ENCODE measurements around the gene ADORA1.

Gene ADORA1

DNA sequence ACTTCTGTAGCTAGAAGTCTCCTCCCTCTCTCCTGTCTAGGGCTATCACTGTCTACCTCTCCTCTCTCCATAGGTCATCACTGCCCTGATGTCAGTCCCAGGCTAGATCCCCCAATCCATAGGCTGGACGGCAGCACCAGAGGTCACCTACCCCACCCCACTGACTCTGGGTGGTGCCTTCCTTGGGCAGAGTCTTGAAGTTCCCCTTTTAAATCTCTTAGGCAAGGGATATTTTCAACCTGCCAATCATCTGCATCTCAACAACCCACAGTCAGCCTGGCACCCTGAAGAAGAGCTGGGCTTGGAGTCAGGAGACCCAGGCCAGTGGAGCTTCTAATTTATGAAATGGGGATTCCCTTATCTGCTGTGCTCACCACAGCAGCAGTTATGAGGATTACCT is 34.9 kb downstream of the ADORA1 start:
- H3K4me3 Mint-ChIP-seq, result no peak overlapping the region
- ATAC-seq, result no peak
- peaks cover 9% of the 10 kb centered on the region for H3K27me3 Mint-ChIP-seq
- no peaks in the 10 kb centered on the region for H3K4me1 Mint-ChIP-seq
- no peak overlapping the region for H3K27ac Mint-ChIP-seq
- H3K9me3 Mint-ChIP-seq, result no peaks in the 10 kb centered on the region
- DNase-seq, result no peak
- H3K36me3 Mint-ChIP-seq (ENCODE audit: low read depth), result no peaks in the 10 kb centered on the region

DNA sequence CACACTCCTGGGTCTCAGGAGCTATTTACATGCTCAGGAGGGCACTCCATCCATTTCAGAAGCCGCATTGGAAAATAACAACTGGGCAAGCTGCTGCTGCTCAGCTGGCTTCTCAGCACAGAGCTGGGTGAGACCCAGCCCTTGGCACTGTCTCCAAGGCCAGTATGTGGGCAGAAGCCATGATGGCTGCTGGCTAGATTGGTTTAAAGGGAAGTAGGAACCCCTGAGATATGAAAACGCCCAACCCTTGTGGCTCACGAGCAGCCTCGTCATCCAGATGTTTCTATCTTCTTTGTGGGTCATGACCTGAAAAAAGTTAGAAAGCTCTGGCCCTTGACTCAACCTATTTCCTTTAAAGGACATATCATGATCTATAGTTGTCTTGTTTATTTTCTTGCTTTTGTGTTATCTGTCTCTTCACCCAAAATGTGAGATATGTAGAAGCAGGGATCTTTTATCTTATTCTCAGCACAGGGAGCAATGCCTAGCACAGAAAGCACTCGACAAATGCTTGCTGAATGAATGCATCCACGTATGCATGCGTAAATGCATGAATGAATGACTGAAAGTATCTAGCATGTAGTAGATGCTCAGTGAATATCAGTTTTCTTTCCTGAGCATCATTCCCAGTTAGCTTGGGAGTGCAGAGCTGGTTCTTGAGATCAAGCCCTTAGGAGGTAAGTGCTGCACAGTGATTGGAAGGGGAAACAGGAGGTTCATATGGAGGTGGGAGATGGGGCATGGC is 36.5 kb downstream of the ADORA1 start:
- H3K27me3 Mint-ChIP-seq, result peaks cover 9% of the 10 kb centered on the region

DNA sequence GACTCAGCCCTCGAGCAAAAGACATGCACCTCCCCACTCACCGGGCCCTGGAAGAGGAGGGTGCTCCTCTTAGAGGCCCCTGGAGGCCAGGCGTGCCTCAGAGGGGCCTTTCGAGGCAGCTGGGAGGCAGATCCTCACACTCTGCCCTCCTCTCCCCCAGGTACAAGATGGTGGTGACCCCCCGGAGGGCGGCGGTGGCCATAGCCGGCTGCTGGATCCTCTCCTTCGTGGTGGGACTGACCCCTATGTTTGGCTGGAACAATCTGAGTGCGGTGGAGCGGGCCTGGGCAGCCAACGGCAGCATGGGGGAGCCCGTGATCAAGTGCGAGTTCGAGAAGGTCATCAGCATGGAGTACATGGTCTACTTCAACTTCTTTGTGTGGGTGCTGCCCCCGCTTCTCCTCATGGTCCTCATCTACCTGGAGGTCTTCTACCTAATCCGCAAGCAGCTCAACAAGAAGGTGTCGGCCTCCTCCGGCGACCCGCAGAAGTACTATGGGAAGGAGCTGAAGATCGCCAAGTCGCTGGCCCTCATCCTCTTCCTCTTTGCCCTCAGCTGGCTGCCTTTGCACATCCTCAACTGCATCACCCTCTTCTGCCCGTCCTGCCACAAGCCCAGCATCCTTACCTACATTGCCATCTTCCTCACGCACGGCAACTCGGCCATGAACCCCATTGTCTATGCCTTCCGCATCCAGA is 37.7 kb downstream of the ADORA1 start:
- H3K27ac Mint-ChIP-seq, result no peak overlapping the region
- no peaks in the 10 kb centered on the region for H3K9me3 Mint-ChIP-seq
- no peak overlapping the region for H3K4me3 Mint-ChIP-seq
- H3K27me3 Mint-ChIP-seq, result peaks cover 9% of the 10 kb centered on the region
- no peak for DNase-seq
- ATAC-seq, result no peak
- H3K4me1 Mint-ChIP-seq, result no peaks in the 10 kb centered on the region
- H3K36me3 Mint-ChIP-seq (ENCODE audit: low read depth), result no peaks in the 10 kb centered on the region

More for the DNA sequence above, 36.5 kb downstream of the ADORA1 start:
- no peaks in the 10 kb centered on the region for H3K36me3 Mint-ChIP-seq (ENCODE audit: low read depth)
- DNase-seq, result no peak
- no peak overlapping the region for H3K4me3 Mint-ChIP-seq
- H3K9me3 Mint-ChIP-seq, result no peaks in the 10 kb centered on the region
- no peak overlapping the region for H3K27ac Mint-ChIP-seq
- no peak for ATAC-seq
- H3K4me1 Mint-ChIP-seq, result no peaks in the 10 kb centered on the region

DNA sequence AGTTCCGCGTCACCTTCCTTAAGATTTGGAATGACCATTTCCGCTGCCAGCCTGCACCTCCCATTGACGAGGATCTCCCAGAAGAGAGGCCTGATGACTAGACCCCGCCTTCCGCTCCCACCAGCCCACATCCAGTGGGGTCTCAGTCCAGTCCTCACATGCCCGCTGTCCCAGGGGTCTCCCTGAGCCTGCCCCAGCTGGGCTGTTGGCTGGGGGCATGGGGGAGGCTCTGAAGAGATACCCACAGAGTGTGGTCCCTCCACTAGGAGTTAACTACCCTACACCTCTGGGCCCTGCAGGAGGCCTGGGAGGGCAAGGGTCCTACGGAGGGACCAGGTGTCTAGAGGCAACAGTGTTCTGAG is 38.3 kb downstream of the ADORA1 start:
- ATAC-seq, result no peak
- no peaks in the 10 kb centered on the region for H3K9me3 Mint-ChIP-seq
- H3K4me3 Mint-ChIP-seq, result no peak overlapping the region
- DNase-seq, result no peak
- no peaks in the 10 kb centered on the region for H3K4me1 Mint-ChIP-seq
- H3K27me3 Mint-ChIP-seq, result peaks cover 9% of the 10 kb centered on the region
- H3K36me3 Mint-ChIP-seq (ENCODE audit: low read depth), result no peaks in the 10 kb centered on the region
- no peak overlapping the region for H3K27ac Mint-ChIP-seq

DNA sequence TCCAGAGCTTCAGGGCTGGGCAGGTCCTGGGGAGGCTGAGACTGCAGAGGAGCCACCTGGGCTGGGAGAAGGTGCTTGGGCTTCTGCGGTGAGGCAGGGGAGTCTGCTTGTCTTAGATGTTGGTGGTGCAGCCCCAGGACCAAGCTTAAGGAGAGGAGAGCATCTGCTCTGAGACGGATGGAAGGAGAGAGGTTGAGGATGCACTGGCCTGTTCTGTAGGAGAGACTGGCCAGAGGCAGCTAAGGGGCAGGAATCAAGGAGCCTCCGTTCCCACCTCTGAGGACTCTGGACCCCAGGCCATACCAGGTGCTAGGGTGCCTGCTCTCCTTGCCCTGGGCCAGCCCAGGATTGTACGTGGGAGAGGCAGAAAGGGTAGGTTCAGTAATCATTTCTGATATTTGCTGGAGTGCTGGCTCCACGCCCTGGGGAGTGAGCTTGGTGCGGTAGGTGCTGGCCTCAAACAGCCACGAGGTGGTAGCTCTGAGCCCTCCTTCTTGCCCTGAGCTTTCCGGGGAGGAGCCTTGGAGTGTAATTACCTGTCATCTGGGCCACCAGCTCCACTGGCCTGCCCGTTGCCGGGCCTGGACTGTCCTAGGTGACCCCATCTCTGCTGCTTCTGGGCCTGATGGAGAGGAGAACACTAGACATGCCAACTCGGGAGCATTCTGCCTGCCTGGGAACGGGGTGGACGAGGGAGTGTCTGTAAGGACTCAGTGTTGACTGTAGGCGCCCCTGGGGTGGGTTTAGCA is 38.8 kb downstream of the ADORA1 start:
- Mint-ChIP-seq H3K9me3 (no peaks in the 10 kb centered on the region), H3K4me3 (no peak overlapping the region), H3K36me3 (ENCODE audit: low read depth) (no peaks in the 10 kb centered on the region), H3K4me1 (no peaks in the 10 kb centered on the region), H3K27ac (no peak overlapping the region), H3K27me3 (peaks cover 9% of the 10 kb centered on the region)
- DNase-seq (peak; percentile 10), ATAC-seq (no peak)

DNA sequence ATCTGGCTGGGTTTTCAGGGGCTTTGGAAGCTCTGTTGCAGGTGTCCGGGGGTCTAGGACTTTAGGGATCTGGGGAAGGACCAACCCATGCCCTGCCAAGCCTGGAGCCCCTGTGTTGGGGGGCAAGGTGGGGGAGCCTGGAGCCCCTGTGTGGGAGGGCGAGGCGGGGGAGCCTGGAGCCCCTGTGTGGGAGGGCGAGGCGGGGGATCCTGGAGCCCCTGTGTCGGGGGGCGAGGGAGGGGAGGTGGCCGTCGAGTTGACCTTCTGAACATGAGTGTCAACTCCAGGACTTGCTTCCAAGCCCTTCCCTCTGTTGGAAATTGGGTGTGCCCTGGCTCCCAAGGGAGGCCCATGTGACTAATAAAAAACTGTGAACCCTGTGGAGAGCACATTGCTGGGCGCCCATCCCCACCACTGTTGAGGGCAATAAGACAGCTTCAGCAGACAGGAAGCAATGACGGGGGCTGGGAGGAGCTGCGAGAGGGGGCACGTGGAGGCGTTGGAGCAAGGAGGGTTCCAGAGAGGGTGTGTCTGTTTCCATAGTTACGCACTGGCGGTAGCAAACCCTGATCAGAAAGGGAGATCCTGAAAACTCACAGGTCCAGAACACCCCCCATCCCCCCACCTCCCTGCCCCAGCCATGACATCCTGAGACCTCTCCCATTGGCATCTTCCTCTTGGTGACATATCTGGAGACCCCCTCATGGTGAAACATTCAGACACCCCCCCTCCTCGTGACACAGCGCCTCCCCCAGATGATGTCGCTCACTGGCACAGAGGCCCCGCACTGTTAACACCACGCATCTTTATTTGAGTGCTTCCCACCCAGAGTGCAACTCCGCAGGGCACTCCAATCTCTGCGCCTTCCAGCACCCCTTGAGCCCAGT is 39.7 kb downstream of the ADORA1 start:
- peaks cover 9% of the 10 kb centered on the region for H3K27me3 Mint-ChIP-seq
- ATAC-seq, result no peak

DNA sequence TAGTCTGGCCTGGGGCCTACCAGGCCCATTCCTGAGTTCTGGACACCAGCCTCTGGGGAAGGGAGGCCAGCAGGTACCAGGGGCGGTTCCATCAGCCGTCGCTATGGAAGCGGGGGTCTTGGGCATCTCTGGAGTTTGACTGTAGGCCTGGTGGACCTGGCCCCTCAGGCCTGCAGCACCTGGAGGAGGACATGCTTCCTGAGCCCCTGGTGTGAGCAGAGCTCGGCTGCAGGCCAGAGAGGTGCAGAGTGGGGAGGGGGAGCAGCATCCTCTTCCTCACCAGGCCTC is 40.3 kb downstream of the ADORA1 start:
- no peaks in the 10 kb centered on the region for H3K9me3 Mint-ChIP-seq
- H3K4me1 Mint-ChIP-seq, result no peaks in the 10 kb centered on the region
- no peak overlapping the region for H3K4me3 Mint-ChIP-seq
- no peaks in the 10 kb centered on the region for H3K36me3 Mint-ChIP-seq (ENCODE audit: low read depth)
- peaks cover 4% of the 10 kb centered on the region for H3K27me3 Mint-ChIP-seq
- H3K27ac Mint-ChIP-seq, result no peak overlapping the region
- ATAC-seq (no peak), DNase-seq (no peak)

More for the DNA sequence above, 39.7 kb downstream of the ADORA1 start:
- H3K4me3 Mint-ChIP-seq, result no peak overlapping the region
- H3K27ac Mint-ChIP-seq, result no peak overlapping the region
- DNase-seq, result no peak
- no peaks in the 10 kb centered on the region for H3K9me3 Mint-ChIP-seq
- no peaks in the 10 kb centered on the region for H3K4me1 Mint-ChIP-seq
- H3K36me3 Mint-ChIP-seq (ENCODE audit: low read depth), result no peaks in the 10 kb centered on the region

DNA sequence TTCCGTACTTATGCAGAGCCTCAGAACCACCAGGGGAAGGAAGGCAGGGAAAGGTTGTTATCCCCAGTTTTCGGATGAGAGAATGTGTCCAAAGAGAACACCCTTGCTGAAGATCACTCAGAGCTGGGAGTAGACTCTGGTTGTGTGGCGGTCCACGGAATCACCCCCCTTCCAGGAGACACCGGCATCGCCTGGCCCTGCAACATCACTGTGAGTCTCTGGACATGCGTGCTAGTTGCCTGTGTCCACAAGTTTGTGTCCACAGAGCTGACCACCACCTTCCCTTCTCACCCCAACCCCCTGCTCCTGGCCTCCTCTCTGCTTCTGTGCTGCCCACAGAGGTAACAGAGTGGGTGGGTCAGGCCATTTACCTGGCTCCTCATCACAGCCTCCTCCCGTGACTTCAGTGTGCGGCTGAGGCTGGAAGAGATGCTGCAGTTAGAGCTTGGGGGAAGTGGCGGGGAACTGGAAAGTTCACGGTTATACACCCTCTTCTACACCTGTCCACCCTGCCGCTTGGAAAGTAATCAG is 40.8 kb downstream of the ADORA1 start:
- Mint-ChIP-seq H3K4me1 (no peaks in the 10 kb centered on the region), H3K4me3 (no peak overlapping the region), H3K27me3 (no peaks in the 10 kb centered on the region), H3K9me3 (no peaks in the 10 kb centered on the region), H3K36me3 (ENCODE audit: low read depth) (no peaks in the 10 kb centered on the region), H3K27ac (no peak overlapping the region)
- ATAC-seq (no peak), DNase-seq (no peak)

DNA sequence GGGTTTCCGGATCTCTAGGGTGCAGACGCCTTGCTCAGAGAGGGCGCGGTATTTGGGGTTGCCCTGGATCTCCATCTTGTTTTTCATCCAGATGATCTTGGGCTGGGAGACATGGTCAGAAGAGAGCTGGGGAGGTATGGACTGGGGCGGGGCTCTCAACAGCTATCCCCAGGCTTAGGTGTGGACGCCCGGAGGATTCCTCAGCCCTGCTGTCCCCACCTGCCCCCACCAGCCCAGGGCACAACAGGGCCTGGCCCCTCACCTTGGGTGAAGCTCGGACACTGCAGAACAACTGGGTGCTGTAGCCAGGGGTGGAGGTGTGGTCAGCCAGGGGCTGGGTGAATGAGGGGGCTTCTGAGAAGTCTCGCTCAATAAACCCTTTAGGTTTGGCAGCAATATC is 41.5 kb downstream of the ADORA1 start:
- ATAC-seq (no peak), DNase-seq (no peak)
- H3K36me3 Mint-ChIP-seq (ENCODE audit: low read depth), result no peaks in the 10 kb centered on the region
- H3K9me3 Mint-ChIP-seq, result no peaks in the 10 kb centered on the region
- no peak overlapping the region for H3K4me3 Mint-ChIP-seq
- H3K27me3 Mint-ChIP-seq, result no peaks in the 10 kb centered on the region
- no peaks in the 10 kb centered on the region for H3K4me1 Mint-ChIP-seq
- no peak overlapping the region for H3K27ac Mint-ChIP-seq

DNA sequence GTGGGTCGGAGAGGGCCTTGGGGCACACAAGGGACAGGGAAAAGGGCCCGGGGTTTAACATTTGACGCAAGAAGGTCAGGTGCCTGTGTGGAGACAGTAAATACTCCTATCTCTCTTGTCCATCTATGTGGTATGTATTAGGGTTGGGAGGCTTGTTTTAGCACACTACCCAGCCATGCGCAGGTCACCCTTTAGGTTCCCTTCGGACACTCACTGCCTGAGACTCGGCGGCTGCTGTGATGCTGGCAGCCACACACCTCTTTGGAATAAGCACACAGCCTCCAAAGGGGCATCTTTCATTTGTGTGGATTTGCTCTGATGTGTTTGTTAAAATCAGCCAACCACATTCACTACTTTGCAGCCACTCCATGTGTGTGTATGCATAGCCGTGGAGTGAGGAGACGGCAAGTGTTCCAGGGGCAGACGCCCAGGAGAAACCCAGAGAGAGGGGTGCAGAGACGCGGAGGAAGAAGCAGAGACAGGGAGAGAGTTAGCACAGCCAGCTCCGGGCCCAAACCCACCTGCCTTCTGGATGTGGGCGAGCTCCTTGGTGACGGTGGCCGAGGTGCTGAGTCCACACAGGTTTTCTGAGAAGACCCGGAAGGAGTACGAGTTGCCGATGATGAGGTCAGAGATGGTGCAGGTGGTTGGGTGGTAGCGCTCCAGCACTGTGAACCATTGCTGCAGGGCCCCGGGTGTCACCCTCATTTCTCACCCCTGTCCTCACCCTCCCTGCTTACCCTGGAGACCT is 42.4 kb downstream of the ADORA1 start:
- no peak overlapping the region for H3K4me3 Mint-ChIP-seq

DNA sequence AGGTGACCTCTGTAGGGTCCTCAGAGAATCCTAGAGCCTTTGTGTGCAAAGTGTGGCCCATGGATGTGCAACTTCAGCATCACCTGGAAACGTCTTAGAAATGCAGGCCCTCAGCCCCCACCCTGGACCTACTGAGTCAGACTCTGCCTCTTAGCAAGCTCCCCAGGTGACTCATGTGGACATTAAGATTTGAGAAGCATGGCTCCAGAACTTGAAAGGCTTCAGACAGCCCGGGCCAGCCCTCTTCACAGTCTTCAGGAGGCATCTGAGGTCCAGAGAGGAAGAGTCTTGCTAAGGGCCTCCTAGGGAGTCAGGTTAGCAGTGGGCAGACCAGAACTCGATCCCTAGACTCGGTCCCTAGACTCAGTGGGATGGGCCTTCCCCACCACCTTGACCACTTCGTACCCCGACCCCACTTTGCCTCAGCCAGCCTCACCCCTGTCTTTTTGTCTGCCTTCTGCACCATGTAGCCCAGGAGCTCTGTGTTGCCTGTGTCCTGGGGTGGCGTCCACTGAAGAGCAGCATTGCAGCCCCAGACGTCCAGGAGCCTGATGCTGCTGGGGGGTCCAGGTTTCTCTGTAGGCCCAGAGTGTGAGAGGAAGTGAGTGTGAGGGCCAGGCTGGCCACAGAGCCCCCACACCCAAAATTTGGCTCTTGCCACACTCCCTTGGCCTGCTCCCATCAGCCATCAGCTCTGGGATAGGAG is 43.3 kb downstream of the ADORA1 start:
- no peaks in the 10 kb centered on the region for H3K36me3 Mint-ChIP-seq (ENCODE audit: low read depth)
- DNase-seq (no peak), ATAC-seq (no peak)
- no peak overlapping the region for H3K27ac Mint-ChIP-seq
- H3K4me3 Mint-ChIP-seq, result no peak overlapping the region
- no peaks in the 10 kb centered on the region for H3K27me3 Mint-ChIP-seq
- no peaks in the 10 kb centered on the region for H3K4me1 Mint-ChIP-seq
- no peaks in the 10 kb centered on the region for H3K9me3 Mint-ChIP-seq

More for the DNA sequence above, 42.4 kb downstream of the ADORA1 start:
- Mint-ChIP-seq H3K4me1 (no peaks in the 10 kb centered on the region), H3K9me3 (no peaks in the 10 kb centered on the region), H3K27me3 (no peaks in the 10 kb centered on the region), H3K27ac (no peak overlapping the region), H3K36me3 (ENCODE audit: low read depth) (no peaks in the 10 kb centered on the region)
- DNase-seq (no peak), ATAC-seq (no peak)

DNA sequence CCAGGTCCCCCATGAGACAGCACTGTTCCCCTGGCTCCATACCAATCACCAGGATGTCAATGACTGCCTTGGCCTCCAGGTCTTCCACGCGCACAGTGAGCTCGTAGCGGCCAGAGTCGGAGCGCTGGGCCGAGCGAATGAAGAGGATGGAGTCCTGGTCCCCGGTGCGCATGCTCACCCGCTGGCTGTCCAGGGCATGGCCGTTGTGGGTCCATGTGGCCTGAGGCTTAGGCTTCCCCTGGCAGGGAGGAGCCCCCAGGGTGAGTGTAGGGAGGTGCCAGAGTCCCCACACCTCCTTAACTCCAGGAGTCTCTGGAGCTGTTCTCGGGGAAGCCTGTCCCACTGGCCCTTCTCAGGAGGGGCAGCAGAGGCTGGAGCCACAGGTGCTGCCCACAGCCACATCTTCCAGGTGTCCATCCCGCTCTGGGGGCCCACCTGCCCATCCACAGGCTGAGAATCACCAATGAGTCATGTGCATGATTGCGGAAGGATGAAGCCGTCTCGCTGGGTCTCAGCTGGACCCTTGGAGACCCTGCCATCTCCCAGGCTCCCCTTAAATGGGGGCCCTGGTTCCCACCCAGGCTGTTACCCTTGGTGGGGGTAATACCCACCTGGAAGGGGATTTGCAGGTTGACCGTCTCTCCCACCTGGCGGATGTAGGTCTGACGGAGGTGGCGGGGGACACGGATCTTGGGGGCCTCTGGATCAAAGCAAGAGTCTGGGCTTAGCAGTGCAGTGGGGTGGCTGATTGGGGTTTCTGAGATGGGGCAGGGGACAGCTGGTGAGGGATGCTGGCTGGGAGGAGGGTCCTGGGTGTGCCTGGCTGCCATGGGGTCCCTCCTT is 44.0 kb downstream of the ADORA1 start:
- H3K27ac Mint-ChIP-seq, result no peak overlapping the region
- no peaks in the 10 kb centered on the region for H3K9me3 Mint-ChIP-seq
- H3K4me1 Mint-ChIP-seq, result no peaks in the 10 kb centered on the region
- DNase-seq, result no peak
- no peaks in the 10 kb centered on the region for H3K36me3 Mint-ChIP-seq (ENCODE audit: low read depth)
- H3K27me3 Mint-ChIP-seq, result no peaks in the 10 kb centered on the region
- no peak overlapping the region for H3K4me3 Mint-ChIP-seq
- no peak for ATAC-seq
